Measurements from ENCODE around the gene FAM20C. TPM values are rescaled to one million over a fixed set of nuclear protein-coding genes. Genes with fewer than 3 reads are reported as not detected.

The FAM20C gene
- total RNA-seq, 1 experiment from 2014 or later: 52.6 TPM

DNA sequence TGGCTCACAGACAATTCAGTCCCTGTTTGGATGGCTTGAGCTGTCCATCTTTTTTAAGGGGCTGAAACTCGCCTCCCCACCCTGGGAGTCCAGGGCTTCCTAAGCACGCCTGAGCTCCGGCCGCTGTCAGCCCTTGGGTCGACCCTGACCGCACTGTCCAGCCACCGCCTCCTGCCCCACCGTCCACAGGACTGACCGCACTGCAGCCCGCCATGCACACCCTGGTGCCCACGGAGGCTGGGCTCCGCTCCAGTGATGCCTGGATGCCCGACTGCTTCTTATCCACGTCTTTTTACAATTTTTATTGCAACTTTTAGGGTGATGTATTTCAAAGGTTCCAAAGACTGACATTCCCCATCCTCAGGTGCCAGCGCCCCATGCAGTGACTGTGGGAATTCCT is 58.2 kb downstream of the FAM20C start:
- Histone ChIP-seq H3K27me3 (no peaks in the 10 kb centered on the region), H3K4me3 (no peak overlapping the region), H3K9me3 (no peaks in the 10 kb centered on the region), H3K36me3 (peaks cover 33% of the 10 kb centered on the region)
- no peak for DNase-seq

DNA sequence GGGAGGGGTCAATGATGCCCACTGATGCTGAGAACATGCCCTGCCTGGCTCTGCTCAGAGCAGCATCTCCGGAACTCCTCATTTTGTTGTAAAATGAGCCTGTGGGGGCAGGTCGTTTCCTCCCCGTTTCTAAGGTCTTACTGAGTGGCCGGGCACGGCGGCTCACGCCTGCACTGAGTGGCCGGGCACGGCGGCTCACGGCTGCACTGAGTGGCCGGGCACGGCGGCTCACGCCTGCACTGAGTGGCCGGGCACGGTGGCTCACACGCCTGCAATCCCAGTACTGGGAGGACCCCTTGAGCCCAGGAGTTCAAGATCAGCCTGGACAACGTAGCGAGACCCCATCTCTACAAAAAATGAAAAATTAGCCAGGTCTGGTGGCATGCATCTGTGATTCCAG is 58.6 kb downstream of the FAM20C start:
- DNase-seq: no peak
- no peaks in the 10 kb centered on the region for H3K27me3 ChIP-seq
- no peaks in the 10 kb centered on the region for H3K9me3 ChIP-seq
- H3K4me3 ChIP-seq: no peak overlapping the region
- H3K36me3 ChIP-seq: peaks cover 36% of the 10 kb centered on the region

DNA sequence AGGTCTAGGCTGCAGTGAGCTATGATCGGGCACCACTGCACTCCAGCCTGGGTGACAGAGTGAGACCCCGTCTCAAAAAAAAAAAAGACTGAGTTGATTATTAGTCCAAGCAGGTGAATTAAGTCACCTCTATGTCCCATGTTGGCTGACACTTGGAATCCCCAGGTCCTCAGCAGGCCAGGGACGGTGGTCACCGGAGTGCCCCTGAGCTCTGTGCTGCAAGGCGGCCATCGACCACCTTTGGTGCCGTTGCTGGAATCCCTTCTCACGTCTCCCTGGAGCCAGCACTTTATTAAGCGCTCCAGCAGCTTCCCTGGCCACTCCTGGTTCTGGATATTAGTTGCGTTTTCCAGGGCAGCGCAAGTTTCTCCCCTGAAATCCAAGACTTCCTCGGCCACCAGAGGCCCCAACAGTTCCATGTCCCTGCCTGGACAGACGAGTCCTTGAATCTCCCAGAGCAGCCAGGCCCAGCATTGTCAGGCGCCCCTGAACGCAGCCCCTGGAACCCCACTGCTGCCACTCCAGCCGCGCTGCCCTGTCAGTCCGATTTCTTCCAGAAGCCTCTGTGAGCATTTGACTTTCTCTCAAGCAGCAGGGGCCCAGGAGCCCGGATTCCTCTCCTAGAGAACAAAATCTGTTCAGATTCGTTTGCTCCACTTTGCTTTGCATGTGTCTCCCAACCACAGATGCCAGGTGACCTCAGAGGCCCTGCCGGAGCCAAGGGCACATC is 59.2 kb downstream of the FAM20C start:
- no peaks in the 10 kb centered on the region for H3K27me3 ChIP-seq
- no peak overlapping the region for H3K4me3 ChIP-seq
- H3K36me3 ChIP-seq: peaks cover 42% of the 10 kb centered on the region
- no peak for DNase-seq
- H3K9me3 ChIP-seq: no peaks in the 10 kb centered on the region

DNA sequence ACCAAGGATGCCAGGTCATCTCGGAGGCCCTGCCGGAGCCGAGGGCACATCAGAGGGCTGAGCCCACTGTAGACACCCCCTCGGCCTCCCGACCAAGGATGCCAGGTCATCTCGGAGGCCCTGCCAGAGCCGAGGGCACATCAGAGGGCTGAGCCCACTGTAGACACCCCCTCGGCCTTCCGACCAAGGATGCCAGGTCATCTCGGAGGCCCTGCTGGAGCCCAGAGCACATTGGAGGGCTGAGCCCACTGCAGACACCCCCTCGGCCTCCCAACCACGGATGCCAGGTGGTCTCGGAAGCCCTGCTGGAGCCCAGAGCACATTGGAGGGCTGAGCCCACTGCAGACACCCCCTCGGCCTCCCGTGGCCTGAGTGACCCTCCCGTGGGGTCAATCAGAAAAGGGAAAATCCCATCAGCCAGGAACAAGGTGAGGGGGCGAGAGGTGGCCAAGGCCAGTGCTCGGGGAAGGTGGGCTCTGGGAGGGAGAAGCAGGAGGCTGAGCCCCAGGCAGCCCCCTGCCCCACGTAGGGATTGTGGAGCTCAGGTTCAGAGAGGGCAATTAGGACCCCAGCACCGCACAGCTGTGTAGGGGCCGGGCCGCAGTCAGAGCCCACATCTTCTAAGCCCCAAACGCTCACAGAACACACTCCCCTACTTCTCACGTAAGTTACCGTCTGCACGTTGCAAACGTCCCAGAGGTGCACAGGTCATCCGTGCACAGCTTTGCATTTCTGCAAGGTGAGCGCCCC is 60.0 kb downstream of the FAM20C start:
- Histone ChIP-seq H3K27me3 (no peaks in the 10 kb centered on the region), H3K9me3 (no peaks in the 10 kb centered on the region), H3K36me3 (peaks cover 50% of the 10 kb centered on the region), H3K4me3 (no peak overlapping the region)
- DNase-seq: no peak

DNA sequence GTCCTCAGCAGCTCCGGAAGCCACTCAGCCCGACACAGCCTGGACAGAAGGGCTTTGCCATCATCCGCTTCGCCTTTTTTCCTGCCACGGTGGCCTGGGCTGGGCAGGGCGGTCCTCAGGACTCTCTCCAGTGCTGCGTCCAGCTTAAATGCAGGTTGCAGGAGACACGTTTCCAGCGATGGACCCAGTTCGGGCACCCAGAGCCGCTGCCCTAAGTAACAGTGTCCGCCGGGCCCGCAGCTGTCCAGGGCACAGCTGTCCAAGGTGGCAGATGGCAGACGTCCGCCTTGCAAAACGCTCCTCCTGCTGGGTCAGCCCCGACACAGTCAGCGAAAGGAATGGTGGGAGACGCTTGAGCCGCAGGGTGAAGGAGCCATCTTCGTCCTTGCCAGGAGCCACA is 60.6 kb downstream of the FAM20C start:
- DNase-seq: no peak

DNA sequence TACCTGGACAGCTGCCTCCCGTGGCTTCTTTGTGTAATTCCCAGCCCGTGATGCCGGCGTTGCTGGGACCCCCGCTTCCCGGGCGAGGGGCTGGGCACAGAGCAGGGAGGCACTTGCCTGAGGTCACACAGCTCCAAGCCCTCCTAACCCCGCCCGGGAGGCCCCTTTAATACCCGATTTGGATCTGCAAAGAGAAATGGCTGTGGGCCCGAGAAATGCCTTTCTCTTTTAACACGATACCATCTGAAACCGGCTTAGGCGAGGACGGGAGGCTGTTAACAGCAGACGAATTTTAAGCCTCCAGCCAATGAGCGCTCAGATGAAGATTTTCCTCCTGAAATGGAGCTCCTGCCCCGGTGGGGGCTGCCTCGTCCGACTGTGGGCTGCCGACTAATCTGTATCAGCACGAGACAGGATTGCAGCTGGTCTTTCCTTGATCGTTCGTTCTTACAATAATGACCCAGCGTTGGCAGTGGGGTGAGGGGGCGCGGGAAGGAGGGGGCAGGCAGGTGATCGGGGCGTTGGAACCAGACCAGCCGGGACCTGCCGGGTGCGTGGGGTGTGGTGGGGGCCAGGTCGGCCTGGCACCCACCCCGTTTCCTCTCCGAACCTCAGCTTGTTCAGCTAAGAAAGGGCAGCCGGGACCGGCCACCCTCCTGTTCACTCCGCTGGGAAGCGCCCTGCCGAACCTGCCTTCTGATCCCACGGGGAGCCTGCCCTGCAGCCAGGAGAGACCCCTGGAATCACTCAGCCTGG is 61.4 kb downstream of the FAM20C start:
- Histone ChIP-seq H3K4me3 (no peak overlapping the region), H3K36me3 (peaks cover 49% of the 10 kb centered on the region)

More for the DNA sequence above, 60.6 kb downstream of the FAM20C start:
- Histone ChIP-seq H3K27me3 (no peaks in the 10 kb centered on the region), H3K36me3 (peaks cover 46% of the 10 kb centered on the region), H3K9me3 (no peaks in the 10 kb centered on the region), H3K4me3 (no peak overlapping the region)

DNA sequence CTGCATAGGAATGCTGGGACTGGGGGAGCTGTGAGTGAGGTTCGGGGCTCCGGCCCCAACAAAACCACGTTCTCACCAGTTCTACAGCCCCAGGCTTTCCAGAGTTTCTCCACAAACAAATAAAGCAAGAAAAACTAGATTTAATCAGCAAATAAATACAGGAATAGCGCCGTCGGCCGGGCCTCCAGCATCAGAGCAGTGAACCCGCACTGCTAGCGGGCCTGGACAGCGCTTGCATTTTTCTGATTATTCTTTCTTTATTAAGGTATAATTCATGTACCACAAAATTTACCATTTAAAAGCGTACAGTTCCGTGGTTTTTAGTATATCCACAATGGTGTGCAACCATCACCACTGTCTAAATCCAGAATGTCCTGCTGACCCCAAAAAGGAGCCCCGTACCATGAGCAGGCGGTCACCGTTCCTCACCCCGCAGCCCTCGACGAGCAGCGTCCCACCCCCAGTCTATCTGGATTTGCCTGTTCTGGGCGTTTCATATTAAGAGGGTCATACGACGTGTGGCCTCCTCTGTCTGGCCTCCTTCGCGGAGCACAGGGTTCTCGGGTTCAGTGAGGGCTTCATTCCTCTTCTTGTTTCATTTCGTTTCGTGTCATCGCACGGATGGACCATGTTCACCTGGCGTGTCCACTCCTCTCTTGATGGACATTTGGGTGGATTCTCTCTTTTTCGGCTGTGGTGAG is 62.1 kb downstream of the FAM20C start:
- no peak overlapping the region for H3K4me3 ChIP-seq
- DNase-seq: no peak
- no peaks in the 10 kb centered on the region for H3K9me3 ChIP-seq
- H3K36me3 ChIP-seq: peaks cover 52% of the 10 kb centered on the region
- no peaks in the 10 kb centered on the region for H3K27me3 ChIP-seq

More for the DNA sequence above, 61.4 kb downstream of the FAM20C start:
- DNase-seq: no peak
- H3K9me3 ChIP-seq: no peaks in the 10 kb centered on the region
- no peaks in the 10 kb centered on the region for H3K27me3 ChIP-seq

DNA sequence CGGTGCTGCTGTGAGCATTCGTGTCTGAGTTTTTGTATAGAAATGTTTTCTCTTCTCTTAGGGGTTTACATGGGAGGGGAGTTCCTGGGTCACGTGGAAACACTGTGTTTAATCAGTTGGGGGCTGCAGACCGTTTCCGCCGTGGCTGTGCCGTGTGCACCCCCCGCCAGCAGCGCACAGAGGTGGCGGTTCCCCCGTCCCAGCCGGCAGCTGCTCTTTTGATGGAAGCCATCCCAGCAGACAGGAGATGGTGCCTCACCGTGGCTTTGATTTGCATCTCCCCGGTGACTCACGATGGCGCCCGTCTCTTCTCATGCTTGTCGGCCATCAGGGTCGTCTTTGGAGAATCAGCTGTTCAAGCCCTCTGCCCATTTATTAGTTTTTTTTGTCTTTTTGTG is 62.7 kb downstream of the FAM20C start:
- Histone ChIP-seq H3K36me3 (peaks cover 55% of the 10 kb centered on the region), H3K9me3 (no peaks in the 10 kb centered on the region), H3K27me3 (no peaks in the 10 kb centered on the region), H3K4me3 (no peak overlapping the region)
- no peak for DNase-seq

DNA sequence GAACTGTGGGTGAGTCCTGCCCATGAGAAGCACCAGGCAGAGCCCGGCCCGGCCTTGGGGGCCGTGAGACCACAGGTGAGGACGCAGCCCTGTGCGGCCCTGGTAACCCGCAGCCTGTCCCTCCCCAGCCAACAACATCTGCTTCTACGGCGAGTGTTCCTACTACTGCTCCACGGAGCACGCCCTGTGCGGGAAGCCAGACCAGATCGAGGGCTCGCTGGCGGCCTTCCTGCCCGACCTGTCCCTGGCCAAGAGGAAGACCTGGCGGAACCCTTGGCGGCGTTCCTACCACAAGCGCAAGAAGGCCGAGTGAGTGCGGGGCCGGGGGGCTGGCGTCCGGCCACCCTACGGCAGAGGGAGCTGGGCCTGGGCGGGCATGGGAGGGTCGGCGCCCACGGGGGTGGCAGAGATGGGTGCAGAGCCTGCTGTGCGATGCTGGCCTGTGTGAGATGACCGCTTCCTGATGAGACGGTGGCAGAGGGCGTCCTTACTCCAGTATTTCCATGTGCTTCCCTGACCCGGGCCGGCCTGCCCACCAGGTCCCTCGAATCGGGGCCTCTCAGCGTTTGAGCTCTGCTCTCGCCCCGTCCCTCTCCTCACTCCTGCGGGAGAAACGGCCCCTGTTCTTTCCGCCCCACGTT is 63.5 kb downstream of the FAM20C start:
- H3K27me3 ChIP-seq: no peaks in the 10 kb centered on the region
- H3K4me3 ChIP-seq: no peak overlapping the region
- peaks cover 63% of the 10 kb centered on the region for H3K36me3 ChIP-seq
- H3K9me3 ChIP-seq: peaks cover 5% of the 10 kb centered on the region; the same call in 1 of the 2 replicates
- no peak for DNase-seq

DNA sequence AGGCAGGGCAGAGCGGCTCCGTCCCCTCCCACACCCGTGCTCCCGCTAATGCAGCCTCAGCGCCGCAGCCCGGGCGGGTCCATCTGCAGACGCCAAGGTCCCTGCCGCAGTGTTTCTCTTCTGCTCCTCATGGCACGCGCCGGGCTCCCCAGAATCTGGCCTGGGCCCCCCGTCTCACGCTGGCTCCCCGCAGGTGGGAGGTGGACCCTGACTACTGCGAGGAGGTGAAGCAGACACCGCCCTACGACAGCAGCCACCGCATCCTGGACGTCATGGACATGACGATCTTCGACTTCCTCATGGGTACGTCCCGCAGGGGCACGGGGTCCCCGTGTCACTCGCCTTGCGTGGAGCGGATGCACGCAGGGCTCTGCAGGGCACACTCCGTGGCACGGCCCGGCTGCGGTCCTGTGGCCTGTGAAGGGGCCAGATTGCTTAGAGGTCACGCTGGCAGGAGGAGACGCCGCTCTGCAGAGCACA is 64.1 kb downstream of the FAM20C start:
- Histone ChIP-seq H3K27me3 (no peaks in the 10 kb centered on the region), H3K9me3 (peaks cover 5% of the 10 kb centered on the region; the same call in 1 of the 2 replicates), H3K36me3 (peaks cover 70% of the 10 kb centered on the region), H3K4me3 (no peak overlapping the region)
- DNase-seq: no peak

DNA sequence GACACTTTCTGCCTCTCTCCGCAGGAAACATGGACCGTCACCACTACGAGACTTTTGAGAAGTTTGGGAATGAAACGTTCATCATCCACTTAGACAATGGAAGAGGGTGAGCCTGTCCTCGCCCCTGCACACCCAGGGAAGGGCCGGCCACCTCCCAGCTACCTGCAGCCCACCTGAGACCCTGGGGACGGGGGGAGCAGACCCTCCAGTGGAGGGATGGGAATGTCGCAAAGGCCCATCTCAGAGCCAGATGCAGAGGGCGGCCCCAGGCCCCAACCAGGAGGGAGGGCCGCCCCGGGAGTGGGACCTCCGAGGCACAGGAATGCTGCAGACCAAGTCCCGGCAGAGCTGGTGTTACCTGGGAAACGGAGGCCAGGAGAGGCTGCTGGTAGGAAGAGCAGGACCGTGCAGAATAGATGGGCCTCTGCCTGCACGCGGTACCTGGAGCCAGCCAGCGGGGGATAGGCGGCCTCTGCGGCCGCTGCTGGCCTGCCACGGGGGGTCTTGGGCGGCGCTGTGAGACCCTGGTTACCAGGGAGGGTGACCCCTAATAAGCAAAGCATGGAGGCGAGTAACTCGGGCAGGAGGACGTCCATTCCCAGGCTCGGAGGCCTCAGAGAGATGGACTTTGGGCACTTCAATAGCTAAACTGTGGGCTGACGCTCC is 64.7 kb downstream of the FAM20C start:
- Histone ChIP-seq H3K9me3 (peaks cover 6% of the 10 kb centered on the region), H3K27me3 (no peaks in the 10 kb centered on the region), H3K4me3 (no peak overlapping the region), H3K36me3 (peaks cover 73% of the 10 kb centered on the region)
- no peak for DNase-seq

DNA sequence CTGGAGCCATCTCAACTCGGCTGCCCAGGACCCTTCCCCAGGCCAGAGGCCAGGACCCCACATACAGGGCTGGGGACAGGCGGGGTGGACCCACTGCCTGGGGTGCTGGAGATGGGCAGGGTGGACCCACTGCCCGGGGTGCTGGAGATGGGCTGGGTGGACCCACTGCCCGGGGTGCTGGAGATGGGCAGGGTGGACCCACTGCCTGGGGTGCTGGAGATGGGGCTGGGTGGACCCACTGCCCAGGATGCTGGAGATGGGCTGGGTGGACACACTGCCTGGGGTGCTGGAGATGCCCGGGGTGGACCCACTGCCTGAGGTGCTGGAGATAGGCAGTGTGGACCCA is 65.2 kb downstream of the FAM20C start:
- DNase-seq: no peak
- peaks cover 75% of the 10 kb centered on the region for H3K36me3 ChIP-seq

DNA sequence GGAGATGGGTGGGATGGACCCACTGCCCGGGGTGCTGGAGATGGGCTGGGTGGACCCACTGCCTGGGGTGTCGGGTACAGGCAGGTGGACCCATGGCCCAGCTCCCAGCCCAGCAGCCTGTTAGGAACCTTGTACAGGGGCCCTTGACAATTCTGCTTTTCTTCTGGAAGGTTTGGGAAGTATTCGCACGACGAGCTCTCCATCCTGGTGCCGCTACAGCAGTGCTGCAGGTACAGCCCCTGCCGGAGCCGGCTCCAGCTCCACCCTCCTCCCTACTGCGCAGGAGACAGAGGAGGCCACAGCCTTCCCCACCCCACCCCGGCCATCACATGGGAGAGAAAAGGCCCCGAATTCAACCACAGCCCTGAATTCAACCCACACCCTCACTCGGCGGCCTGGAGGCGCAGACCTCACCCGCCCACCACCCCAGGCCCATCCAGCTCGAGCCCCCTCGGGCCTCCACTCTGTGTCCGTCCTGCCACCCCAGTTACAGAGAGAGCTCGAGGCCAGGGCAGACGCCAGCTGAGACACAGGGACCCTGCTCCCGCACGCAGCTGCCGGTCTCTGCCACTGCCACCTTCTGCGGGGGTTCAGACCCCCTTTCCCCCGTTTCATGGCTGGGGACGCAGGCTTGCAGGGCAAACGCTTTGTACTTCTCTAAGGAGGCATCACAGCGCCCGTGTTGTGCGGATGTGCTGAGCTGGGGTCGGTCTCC is 66.3 kb downstream of the FAM20C start:
- no peak overlapping the region for H3K4me3 ChIP-seq
- H3K36me3 ChIP-seq: peaks cover 67% of the 10 kb centered on the region
- peaks cover 11% of the 10 kb centered on the region for H3K9me3 ChIP-seq
- H3K27me3 ChIP-seq: no peaks in the 10 kb centered on the region
- no peak for DNase-seq

More for the DNA sequence above, 65.2 kb downstream of the FAM20C start:
- Histone ChIP-seq H3K27me3 (no peaks in the 10 kb centered on the region), H3K4me3 (no peak overlapping the region), H3K9me3 (peaks cover 11% of the 10 kb centered on the region)

DNA sequence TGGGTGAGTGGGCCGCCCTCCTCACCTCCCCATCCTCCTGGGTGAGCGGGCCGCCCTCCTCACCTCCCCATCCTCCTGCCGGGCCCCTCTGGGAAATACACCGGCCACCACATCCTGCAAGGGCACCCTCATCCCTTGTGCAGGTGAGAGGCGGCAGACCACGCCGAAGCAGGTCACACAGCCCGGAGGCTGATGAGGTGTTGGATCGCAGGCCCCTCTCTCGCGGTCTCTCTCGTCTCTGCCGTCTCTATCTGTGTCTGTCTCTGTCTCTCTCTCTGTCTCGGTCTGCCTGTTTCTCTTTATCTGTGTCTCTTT is 66.8 kb downstream of the FAM20C start:
- Histone ChIP-seq H3K9me3 (peaks cover 11% of the 10 kb centered on the region), H3K4me3 (no peak overlapping the region), H3K36me3 (peaks cover 66% of the 10 kb centered on the region), H3K27me3 (no peaks in the 10 kb centered on the region)
- no peak for DNase-seq

DNA sequence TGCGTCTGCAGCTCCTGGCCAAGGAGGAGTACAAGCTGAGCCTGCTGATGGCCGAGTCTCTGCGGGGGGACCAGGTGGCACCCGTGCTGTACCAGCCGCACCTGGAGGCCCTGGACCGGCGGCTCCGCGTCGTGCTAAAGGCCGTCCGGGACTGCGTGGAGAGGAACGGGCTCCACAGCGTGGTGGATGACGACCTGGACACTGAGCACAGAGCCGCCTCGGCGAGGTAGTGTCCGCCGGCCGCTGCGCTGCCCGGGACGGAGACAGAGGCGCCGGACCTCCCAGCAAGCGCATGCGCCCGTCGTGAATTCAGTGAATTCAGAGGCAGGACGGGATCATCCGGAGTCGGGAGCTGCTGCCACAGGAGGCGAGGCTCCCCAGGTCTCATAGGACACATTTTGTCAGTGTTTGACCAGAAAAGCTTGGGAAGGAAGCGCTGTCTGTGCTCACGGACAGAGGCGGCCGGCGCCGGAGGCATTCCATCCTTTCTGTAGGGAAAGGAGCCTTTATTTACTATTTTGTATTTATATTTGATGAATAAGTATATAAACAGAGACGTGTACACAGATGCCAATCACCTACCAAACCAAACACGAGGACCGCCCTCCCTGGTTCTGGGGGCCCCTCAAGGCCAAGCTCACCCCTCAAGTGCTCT is 67.5 kb downstream of the FAM20C start:
- Histone ChIP-seq H3K27me3 (no peaks in the 10 kb centered on the region), H3K9me3 (peaks cover 11% of the 10 kb centered on the region), H3K36me3 (peaks cover 63% of the 10 kb centered on the region), H3K4me3 (no peak overlapping the region)
- DNase-seq: no peak

Data from MG63 (cell line).